ENCODE results near the gene COQ10B. TPM values are rescaled to one million over a fixed set of nuclear protein-coding genes. Genes with fewer than 3 reads are reported as not detected.

COQ10B gene
- total RNA-seq, 2 experiments from 2014 or later = 53.4 to 55.3 TPM

DNA sequence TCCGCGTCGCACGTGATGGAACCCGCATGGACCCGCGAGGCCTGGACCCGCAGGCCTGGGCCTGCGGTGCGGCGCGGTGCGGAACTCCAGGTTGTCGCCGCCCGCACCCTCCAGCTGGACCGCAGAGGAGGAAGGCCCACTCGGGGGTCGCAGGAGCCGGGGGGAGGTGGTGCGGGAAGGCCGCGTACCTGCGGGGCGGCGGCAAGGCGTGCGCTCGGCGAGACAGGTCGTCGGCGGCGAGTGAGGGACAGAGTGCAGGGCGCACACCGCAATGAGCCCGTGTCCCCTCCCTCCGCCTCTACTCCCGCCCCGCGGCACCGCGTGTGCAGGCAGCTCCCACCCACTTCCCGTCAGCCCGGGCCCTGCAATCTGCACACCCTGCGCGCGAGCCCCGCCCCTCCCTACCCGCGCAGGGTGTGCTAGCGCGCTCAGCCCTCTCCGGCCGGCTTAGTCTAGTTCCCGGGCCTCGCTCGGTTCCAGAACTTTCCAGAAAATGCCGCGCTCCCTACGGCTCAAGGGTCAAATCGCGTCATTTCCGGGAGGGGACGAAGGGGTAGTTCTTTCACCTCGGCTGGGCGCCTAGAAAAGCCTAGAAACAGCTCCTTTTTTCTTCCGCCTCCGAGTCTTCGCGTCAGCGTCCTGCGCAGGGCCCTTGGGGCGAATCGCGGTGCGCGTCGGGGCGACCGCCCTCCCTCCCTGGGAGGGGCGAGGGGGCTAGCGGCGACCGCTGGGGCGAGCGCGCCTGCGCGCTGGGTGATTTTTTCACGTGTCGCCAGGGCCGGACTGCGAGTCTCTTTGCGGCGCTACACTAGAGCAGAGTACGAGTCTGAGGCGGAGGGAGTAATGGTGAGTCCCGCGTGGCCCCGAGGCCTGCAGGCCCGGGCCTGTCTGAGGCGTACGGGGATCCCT is 46.5 kb downstream of the COQ10B start, which contains the start of the genes HSPD1 and HSPE1:
TSS of gene HSPD1 (minus strand) at position 247 of the 909 bp plus-strand sequence. CDS start 992 bp downstream, outside the sequence.
TSS of gene HSPE1 (plus strand) at position 786 of the 909 bp plus-strand sequence. CDS start at position 844, 58 bp downstream.
- intact Hi-C loops (cut with DNase I, micrococcal nuclease) = loop anchor here (1.0 to 5.0 kb wide), 5 partner anchors 15 to 207 kb away; partner anchors contain the start of genes COQ10B (in 1 of the 2), MARS2 (in 1 of the 2) and SF3B1 (in 1 of the 2)
- peaks cover 69% of the 10 kb centered on the region for H3K4me1 Mint-ChIP-seq (ENCODE audit: low read depth)
- H3K36me3 Mint-ChIP-seq (ENCODE audit: low read depth) = peaks cover 96% of the 10 kb centered on the region
- Histone ChIP-seq H3K4me1 (ENCODE audit: insufficient read depth, low read length) (peaks cover 41% of the 10 kb centered on the region), H3K4me3 (ENCODE audit: low read length) (peak within 1 kb of the TSS; percentile 95), H3K36me3 (ENCODE audit: insufficient read depth, low read length) (peaks cover 54% of the 10 kb centered on the region), H3K27me3 (ENCODE audit: control insufficient read depth in 1 of 2, insufficient read depth in 2 of 2, low read length in 2 of 2) (no peaks in the 10 kb centered on the region), H3K27ac (ENCODE audit: low read depth in 1 of 2, low read length in 2 of 2) (peak within 1 kb of the TSS; percentile 93 to 97), H3K9me3 (ENCODE audit: control insufficient read depth in 1 of 2, insufficient read depth in 1 of 2, low read length in 2 of 2) (no peaks in the 10 kb centered on the region)
- POLR2A ChIA-PET = interaction anchor here (0.5 to 8.1 kb wide), 30 partner anchors 8 to 1843 kb away, joined by 3 to 219 read pairs (median 4); partner anchors contain the start of genes ANKRD44, COQ10B, GTF3C3 and MARS2
- no peaks in the 10 kb centered on the region for H3K27me3 Mint-ChIP-seq
- no peaks in the 10 kb centered on the region for H3K9me3 Mint-ChIP-seq
- CTCF ChIA-PET = interaction anchor here (0.8 to 1.1 kb wide), 4 partner anchors 9 to 65 kb away, joined by 3 to 6 read pairs (median 4); partner anchors contain the start of genes COQ10B and SF3B1
- peak within 1 kb of the TSS; percentile 87 for H3K27ac Mint-ChIP-seq
- peak within 1 kb of the TSS; percentile 94 for H3K4me3 Mint-ChIP-seq
- DNase-seq (peak; percentile 91 to 99 (median 95)), ATAC-seq (ENCODE audit: poor library complexity) (peak; percentile 85)
- no peak for TF ChIP-seq CTCF (IDR thresholded peaks at IDR 0.05)

DNA sequence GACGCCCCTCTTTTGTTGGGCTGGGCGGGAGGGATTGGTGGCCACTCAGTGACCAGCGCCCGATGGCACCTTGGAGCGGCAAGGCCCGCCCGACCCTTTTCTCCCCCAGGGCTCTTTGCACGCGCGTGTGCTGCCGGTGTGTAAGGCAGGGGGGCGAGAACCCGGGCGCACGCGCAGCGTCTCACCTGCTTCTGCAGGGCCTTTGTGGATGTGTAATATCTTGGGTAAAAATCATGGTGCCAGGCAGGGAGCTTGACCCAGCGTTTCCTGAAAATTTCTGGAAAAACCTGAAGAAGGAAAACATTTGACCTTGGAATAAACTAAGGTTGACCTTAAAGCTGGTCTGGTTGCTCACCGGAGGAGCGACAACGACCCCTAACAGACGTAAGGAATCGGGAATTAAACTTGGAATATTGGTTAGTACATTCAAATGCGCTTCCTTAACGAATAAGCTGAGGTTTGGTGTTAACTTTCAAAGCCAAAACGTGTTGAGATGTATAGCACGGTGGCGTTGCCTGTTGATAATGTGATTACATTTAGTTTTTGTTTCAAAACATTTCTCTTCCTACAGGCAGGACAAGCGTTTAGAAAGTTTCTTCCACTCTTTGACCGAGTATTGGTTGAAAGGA is 47.3 kb downstream of the COQ10B start:
- intact Hi-C loops (cut with DNase I, micrococcal nuclease) = loop anchor here (1.0 kb wide), 4 partner anchors 14 to 65 kb away; partner anchors contain the start of genes COQ10B (in 1 of the 2) and SF3B1 (in 1 of the 2)
- Histone ChIP-seq H3K9me3 (ENCODE audit: control insufficient read depth in 1 of 2, insufficient read depth in 1 of 2, low read length in 2 of 2) (no peaks in the 10 kb centered on the region), H3K27me3 (ENCODE audit: control insufficient read depth in 1 of 2, insufficient read depth in 2 of 2, low read length in 2 of 2) (no peaks in the 10 kb centered on the region), H3K4me1 (ENCODE audit: insufficient read depth, low read length) (peaks cover 37% of the 10 kb centered on the region), H3K4me3 (ENCODE audit: low read length) (peak overlapping the region; percentile 95), H3K36me3 (ENCODE audit: insufficient read depth, low read length) (peaks cover 47% of the 10 kb centered on the region), H3K27ac (ENCODE audit: low read depth in 1 of 2, low read length in 2 of 2) (peak overlapping the region; percentile 93 to 97)
- CTCF ChIA-PET = interaction anchor here (2.6 kb wide), 1 partner anchor 13 kb away, joined by 7 read pairs; no protein-coding TSS in a partner anchor
- Mint-ChIP-seq H3K27ac (peak overlapping the region; percentile 87), H3K27me3 (no peaks in the 10 kb centered on the region), H3K4me3 (peak overlapping the region; percentile 94), H3K4me1 (ENCODE audit: low read depth) (peaks cover 65% of the 10 kb centered on the region), H3K36me3 (ENCODE audit: low read depth) (peaks cover 89% of the 10 kb centered on the region), H3K9me3 (no peaks in the 10 kb centered on the region)
- POLR2A ChIA-PET = interaction anchor here (0.8 to 8.1 kb wide), 22 partner anchors 8 to 701 kb away, joined by 3 to 219 read pairs (median 6); partner anchors contain the start of genes ANKRD44, COQ10B, GTF3C3 and MARS2
- TF ChIP-seq CTCF (IDR thresholded peaks at IDR 0.05) = no peak
- DNase-seq (peak in 3 of 14 experiments; percentile 37 to 46 (median 43)), ATAC-seq (ENCODE audit: poor library complexity) (peak; percentile 7)

- H3K9me3 ChIP-seq (ENCODE audit: control insufficient read depth in 1 of 2, insufficient read depth in 1 of 2, low read length in 2 of 2) = no peaks in the 10 kb centered on the region
- Mint-ChIP-seq H3K36me3 (ENCODE audit: low read depth) (peaks cover 73% of the 10 kb centered on the region), H3K9me3 (no peaks in the 10 kb centered on the region), H3K4me3 (peak overlapping the region; percentile 94), H3K4me1 (ENCODE audit: low read depth) (peaks cover 49% of the 10 kb centered on the region), H3K27me3 (no peaks in the 10 kb centered on the region), H3K27ac (peak overlapping the region; percentile 87)
- intact Hi-C loops (cut with DNase I, micrococcal nuclease) = no loop called here
- DNase-seq (no peak), ATAC-seq (ENCODE audit: poor library complexity) (no peak)
- peaks cover 31% of the 10 kb centered on the region for H3K36me3 ChIP-seq (ENCODE audit: insufficient read depth, low read length)
- ChIA-PET CTCF (interaction anchor here (2.6 kb wide), 1 partner anchor 11 kb away, joined by 7 read pairs; no protein-coding TSS in a partner anchor), POLR2A (interaction anchor here (5.4 to 8.1 kb wide), 3 partner anchors 13 to 68 kb away, joined by 106 to 219 read pairs (median 111); partner anchors contain the start of genes COQ10B, MOB4 and SF3B1)
- no peak for TF ChIP-seq CTCF (IDR thresholded peaks at IDR 0.05)
- peak overlapping the region; percentile 6 for H3K4me3 ChIP-seq (ENCODE audit: low read length)
- peaks cover 30% of the 10 kb centered on the region for H3K4me1 ChIP-seq (ENCODE audit: insufficient read depth, low read length)
- no peaks in the 10 kb centered on the region for H3K27me3 ChIP-seq (ENCODE audit: control insufficient read depth in 1 of 2, insufficient read depth in 2 of 2, low read length in 2 of 2)
- H3K27ac ChIP-seq (ENCODE audit: low read depth in 1 of 2, low read length in 2 of 2) = peak overlapping the region in 1 of 2 donors; percentile 38
These were observed 48.8 kb downstream of the COQ10B start for GRCh38 chr2:197502201-197502600.
